HepG2 (cell line): ENCODE results near the gene KANK3. TPM values are rescaled to one million over a fixed set of nuclear protein-coding genes. Genes with fewer than 3 reads are reported as not detected.

Experiments used
- IKZF1 ChIP-seq: fragments of 450-650 bp; IDR thresholded peaks from 2 replicates; pipeline ENCODE4 v1.7.1; 2016
- JDP2 ChIP-seq: sonication (generic); formaldehyde crosslinking; IDR thresholded peaks from 2 replicates; pipeline ENCODE4 v1.8.1; 2022; ENCODE audit warnings: missing genetic modification reagents, borderline replicate concordance
- KAT2B ChIP-seq: fragments of 150-350 bp; IDR thresholded peaks from 2 replicates; pipeline ENCODE4 v1.6.1; 2014; ENCODE audit warnings: low read depth, low read length, borderline replicate concordance
- KDM5B ChIP-seq: sonication (generic); formaldehyde crosslinking; IDR thresholded peaks from 2 replicates; pipeline ENCODE4 v1.4.0; 2020; ENCODE audit warnings: missing genetic modification reagents, mild to moderate bottlenecking, borderline replicate concordance
- MEIS1 ChIP-seq: sonication (generic); formaldehyde crosslinking; IDR thresholded peaks from 2 replicates; pipeline ENCODE4 v1.9.0; 2021; ENCODE audit warnings: mild to moderate bottlenecking, missing genetic modification reagents, moderate library complexity, borderline replicate concordance
- PAX8 ChIP-seq: sonication (generic); formaldehyde crosslinking; IDR thresholded peaks from 2 replicates; pipeline ENCODE4 v1.8.0; 2022; ENCODE audit warnings: mild to moderate bottlenecking, missing genetic modification reagents, borderline replicate concordance
- SP4 ChIP-seq: sonication (generic); formaldehyde crosslinking; IDR thresholded peaks from 2 replicates; pipeline ENCODE4 v1.8.1; 2023; ENCODE audit warnings: mild to moderate bottlenecking, missing genetic modification reagents
- SPEN ChIP-seq: sonication (generic); formaldehyde crosslinking; IDR thresholded peaks from 2 replicates; pipeline ENCODE4 v1.5.1; 2020; ENCODE audit warnings: low read depth, mild to moderate bottlenecking, missing genetic modification reagents
- TCF7L2 ChIP-seq: IDR thresholded peaks from 2 replicates; pipeline ENCODE4 v1.6.1; 2011; ENCODE audit warnings: mild to moderate bottlenecking, low read depth, low read length, moderate library complexity
- ZNF615 ChIP-seq: sonication (generic); formaldehyde crosslinking; IDR thresholded peaks from 2 replicates; pipeline ENCODE4 v1.5.0; 2020; ENCODE audit warnings: mild to moderate bottlenecking, missing genetic modification reagents, borderline replicate concordance
- ZNF780A ChIP-seq: sonication (generic); formaldehyde crosslinking; IDR thresholded peaks from 2 replicates; pipeline ENCODE4 v1.8.0; 2022; ENCODE audit warnings: mild to moderate bottlenecking, missing genetic modification reagents, moderate library complexity
- polyA plus RNA-seq, 8 experiments: library from polyadenylated mRNA; depleted of rRNA in 3 of 8; stranded (reverse) in 7 of 8; unstranded in 1 of 8; fragments of >200 nt; fragmentation: Illumina TruSeq in 4 of 8; extraction: Trizol in 4 of 8; gene quantifications; 2 replicates each; pipeline versions ENCODE4 v1.2.1 to v1.2.3, GENCODE V29; 2011 to 2016; ENCODE audit warnings: low read depth in 4 of 8, missing spikeins in 1 of 8, mixed read lengths in 1 of 8; ENCODE audit not compliant: insufficient read depth in 1 of 8
- total RNA-seq, 5 experiments: library from RNA; depleted of rRNA; stranded (reverse); fragments of >200 nt; fragmentation: Illumina TruSeq; extraction: Trizol; gene quantifications; 2 replicates each; pipeline ENCODE4 v1.2.3, GENCODE V29; 2016; ENCODE audit warnings: low read depth in 1 of 5
- TF ChIP-seq, protein P1 (sequence below): sonication (generic); formaldehyde crosslinking; IDR thresholded peaks from 2 replicates; pipeline ENCODE4 v1.5.0; 2020; ENCODE audit warnings: missing genetic modification reagents, mild to moderate bottlenecking, borderline replicate concordance
- TF ChIP-seq, protein P2 (sequence below): sonication (generic); formaldehyde crosslinking; IDR thresholded peaks from 2 replicates; pipeline ENCODE4 v1.4.0; 2020; ENCODE audit warnings: missing genetic modification reagents
- TF ChIP-seq, protein P3 (sequence below): fragments of 450-650 bp; IDR thresholded peaks from 2 replicates; pipeline ENCODE4 v1.6.1; 2017; ENCODE audit warnings: mild to moderate bottlenecking
- TF ChIP-seq, protein P4 (sequence below): sonication (generic); formaldehyde crosslinking; IDR thresholded peaks from 2 replicates; pipeline ENCODE4 v1.4.0; 2020; ENCODE audit warnings: missing genetic modification reagents; ENCODE audit errors: not compliant biosample characterization
- TF ChIP-seq, protein P5 (sequence below): sonication (generic); formaldehyde crosslinking; IDR thresholded peaks from 2 replicates; pipeline ENCODE4 v1.5.0; 2020; ENCODE audit warnings: mild to moderate bottlenecking, missing genetic modification reagents
- TF ChIP-seq, protein P6 (sequence below): sonication (generic); formaldehyde crosslinking; IDR thresholded peaks from 2 replicates; pipeline ENCODE4 v1.4.0; 2020; ENCODE audit warnings: mild to moderate bottlenecking, missing genetic modification reagents

The KANK3 gene
- total and polyA plus RNA-seq, 2 of the 13 experiments (the other 11 are each of a cell fraction or from before 2014, with no cell fraction given): 0.15 to 0.20 TPM

DNA sequence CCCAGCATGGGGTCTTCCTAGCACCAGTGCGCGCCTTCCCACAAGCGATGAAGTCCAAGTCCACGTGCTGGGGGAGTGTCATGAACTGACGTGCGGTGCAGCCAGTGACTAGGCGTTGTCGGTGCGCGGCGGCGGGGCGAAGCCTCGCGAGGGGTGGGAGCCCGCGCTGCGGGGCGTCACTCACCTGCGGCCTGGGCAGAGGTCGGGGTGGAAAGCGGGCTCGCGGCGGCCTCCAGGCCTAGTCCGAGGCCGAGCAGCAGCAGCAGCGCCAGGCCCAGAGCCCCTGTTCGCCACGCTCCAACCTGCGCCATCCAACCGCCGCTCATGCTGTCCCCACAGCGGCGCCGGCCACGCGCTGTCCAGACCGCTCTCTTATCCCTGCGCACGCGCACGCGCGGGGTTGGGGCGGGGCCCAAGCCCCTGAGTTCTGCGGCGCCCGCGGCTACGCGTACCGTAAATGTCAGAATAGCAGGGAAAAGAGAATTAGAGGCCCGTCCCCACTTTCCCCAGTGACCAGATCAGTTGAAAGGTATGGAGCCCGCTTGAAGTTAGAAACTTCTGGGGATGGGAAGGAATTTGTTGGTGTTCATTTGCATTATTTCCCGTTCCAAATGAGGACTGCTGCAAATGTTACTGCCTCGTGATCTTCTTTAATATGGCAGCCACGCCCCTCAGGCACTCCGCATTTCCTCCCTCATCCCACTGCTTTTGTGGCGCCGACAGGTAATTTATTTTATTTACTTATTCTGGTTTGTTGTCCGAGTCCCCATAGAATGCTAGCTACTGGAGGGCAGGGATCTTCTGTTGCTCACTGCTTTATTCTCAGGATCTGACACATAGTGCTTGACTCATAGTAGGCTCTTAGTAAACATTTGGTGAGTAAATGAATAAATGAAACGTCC is 34.8 kb downstream of the KANK3 start, which contains the start of gene CD320 (continued):
- TF ChIP-seq TCF7L2: no peak
- TF ChIP-seq ZNF780A (CRISPR knock-in tag): peak; percentile 36
- TF ChIP-seq SPEN (CRISPR knock-in tag): peak; percentile 90
- peak; percentile 95; the same call in 1 of the 2 replicates for TF ChIP-seq PAX8 (CRISPR knock-in tag)
- no peak; the same call in 1 of the 2 replicates for TF ChIP-seq ZNF615 (CRISPR knock-in tag)
- TF ChIP-seq JDP2 (CRISPR knock-in tag): no peak; the same call in 1 of the 2 replicates
- TF ChIP-seq KAT2B: no peak
- TF ChIP-seq, protein P1, sequence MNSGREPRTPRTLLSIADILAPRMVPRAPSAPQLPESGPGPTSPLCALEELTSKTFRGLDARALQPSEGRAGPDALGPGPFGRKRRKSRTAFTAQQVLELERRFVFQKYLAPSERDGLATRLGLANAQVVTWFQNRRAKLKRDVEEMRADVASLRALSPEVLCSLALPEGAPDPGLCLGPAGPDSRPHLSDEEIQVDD: 0 out of 2 replicates have a peak, but pooled peaks have one; percentile 29
- TF ChIP-seq, protein P2, sequence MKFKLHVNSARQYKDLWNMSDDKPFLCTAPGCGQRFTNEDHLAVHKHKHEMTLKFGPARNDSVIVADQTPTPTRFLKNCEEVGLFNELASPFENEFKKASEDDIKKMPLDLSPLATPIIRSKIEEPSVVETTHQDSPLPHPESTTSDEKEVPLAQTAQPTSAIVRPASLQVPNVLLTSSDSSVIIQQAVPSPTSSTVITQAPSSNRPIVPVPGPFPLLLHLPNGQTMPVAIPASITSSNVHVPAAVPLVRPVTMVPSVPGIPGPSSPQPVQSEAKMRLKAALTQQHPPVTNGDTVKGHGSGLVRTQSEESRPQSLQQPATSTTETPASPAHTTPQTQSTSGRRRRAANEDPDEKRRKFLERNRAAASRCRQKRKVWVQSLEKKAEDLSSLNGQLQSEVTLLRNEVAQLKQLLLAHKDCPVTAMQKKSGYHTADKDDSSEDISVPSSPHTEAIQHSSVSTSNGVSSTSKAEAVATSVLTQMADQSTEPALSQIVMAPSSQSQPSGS: peak; percentile 82
- TF ChIP-seq, protein P3, sequence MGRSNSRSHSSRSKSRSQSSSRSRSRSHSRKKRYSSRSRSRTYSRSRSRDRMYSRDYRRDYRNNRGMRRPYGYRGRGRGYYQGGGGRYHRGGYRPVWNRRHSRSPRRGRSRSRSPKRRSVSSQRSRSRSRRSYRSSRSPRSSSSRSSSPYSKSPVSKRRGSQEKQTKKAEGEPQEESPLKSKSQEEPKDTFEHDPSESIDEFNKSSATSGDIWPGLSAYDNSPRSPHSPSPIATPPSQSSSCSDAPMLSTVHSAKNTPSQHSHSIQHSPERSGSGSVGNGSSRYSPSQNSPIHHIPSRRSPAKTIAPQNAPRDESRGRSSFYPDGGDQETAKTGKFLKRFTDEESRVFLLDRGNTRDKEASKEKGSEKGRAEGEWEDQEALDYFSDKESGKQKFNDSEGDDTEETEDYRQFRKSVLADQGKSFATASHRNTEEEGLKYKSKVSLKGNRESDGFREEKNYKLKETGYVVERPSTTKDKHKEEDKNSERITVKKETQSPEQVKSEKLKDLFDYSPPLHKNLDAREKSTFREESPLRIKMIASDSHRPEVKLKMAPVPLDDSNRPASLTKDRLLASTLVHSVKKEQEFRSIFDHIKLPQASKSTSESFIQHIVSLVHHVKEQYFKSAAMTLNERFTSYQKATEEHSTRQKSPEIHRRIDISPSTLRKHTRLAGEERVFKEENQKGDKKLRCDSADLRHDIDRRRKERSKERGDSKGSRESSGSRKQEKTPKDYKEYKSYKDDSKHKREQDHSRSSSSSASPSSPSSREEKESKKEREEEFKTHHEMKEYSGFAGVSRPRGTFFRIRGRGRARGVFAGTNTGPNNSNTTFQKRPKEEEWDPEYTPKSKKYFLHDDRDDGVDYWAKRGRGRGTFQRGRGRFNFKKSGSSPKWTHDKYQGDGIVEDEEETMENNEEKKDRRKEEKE: no peak
- TF ChIP-seq SP4 (CRISPR knock-in tag): peak; percentile 85
- TF ChIP-seq KDM5B (CRISPR knock-in tag): peak; percentile 99
- TF ChIP-seq, protein P4, sequence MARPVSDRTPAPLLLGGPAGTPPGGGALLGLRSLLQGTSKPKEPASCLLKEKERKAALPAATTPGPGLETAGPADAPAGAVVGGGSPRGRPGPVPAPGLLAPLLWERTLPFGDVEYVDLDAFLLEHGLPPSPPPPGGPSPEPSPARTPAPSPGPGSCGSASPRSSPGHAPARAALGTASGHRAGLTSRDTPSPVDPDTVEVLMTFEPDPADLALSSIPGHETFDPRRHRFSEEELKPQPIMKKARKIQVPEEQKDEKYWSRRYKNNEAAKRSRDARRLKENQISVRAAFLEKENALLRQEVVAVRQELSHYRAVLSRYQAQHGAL (CRISPR knock-in tag): peak; percentile 93
- TF ChIP-seq MEIS1: no peak
- TF ChIP-seq, protein P5, sequence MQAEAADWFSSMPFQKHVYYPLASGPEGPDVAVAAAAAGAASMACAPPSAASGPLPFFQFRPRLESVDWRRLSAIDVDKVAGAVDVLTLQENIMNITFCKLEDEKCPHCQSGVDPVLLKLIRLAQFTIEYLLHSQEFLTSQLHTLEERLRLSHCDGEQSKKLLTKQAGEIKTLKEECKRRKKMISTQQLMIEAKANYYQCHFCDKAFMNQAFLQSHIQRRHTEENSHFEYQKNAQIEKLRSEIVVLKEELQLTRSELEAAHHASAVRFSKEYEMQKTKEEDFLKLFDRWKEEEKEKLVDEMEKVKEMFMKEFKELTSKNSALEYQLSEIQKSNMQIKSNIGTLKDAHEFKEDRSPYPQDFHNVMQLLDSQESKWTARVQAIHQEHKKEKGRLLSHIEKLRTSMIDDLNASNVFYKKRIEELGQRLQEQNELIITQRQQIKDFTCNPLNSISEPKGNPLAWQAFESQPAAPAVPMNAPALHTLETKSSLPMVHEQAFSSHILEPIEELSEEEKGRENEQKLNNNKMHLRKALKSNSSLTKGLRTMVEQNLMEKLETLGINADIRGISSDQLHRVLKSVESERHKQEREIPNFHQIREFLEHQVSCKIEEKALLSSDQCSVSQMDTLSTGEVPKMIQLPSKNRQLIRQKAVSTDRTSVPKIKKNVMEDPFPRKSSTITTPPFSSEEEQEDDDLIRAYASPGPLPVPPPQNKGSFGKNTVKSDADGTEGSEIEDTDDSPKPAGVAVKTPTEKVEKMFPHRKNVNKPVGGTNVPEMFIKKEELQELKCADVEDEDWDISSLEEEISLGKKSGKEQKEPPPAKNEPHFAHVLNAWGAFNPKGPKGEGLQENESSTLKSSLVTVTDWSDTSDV (CRISPR knock-in tag): peak; percentile 65; the same call in 1 of the 2 replicates
- no peak for TF ChIP-seq IKZF1
- TF ChIP-seq, protein P6, sequence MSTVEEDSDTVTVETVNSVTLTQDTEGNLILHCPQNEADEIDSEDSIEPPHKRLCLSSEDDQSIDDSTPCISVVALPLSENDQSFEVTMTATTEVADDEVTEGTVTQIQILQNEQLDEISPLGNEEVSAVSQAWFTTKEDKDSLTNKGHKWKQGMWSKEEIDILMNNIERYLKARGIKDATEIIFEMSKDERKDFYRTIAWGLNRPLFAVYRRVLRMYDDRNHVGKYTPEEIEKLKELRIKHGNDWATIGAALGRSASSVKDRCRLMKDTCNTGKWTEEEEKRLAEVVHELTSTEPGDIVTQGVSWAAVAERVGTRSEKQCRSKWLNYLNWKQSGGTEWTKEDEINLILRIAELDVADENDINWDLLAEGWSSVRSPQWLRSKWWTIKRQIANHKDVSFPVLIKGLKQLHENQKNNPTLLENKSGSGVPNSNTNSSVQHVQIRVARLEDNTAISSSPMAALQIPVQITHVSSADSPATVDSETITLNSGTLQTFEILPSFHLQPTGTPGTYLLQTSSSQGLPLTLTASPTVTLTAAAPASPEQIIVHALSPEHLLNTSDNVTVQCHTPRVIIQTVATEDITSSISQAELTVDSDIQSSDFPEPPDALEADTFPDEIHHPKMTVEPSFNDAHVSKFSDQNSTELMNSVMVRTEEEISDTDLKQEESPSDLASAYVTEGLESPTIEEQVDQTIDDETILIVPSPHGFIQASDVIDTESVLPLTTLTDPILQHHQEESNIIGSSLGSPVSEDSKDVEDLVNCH (CRISPR knock-in tag): no peak
